Body of pancreas (tissue), 4 donors: ENCODE data around the gene CCDC195.

Experiments
- CTCF ChIP-seq, 7 experiments: fragments of 450-650 bp in 4 of 7; fragments of 200-600 bp in 3 of 7; sonication (generic) in 3 of 7; IDR thresholded peaks; one replicate each; pipeline ENCODE4 v1.5.1; 2016 to 2019; ENCODE audit warnings: antibody characterized with exemption in 7 of 7
- POLR2A ChIP-seq, 3 donors: fragments of 450-650 bp; IDR thresholded peaks; one replicate each; pipeline ENCODE4 v1.6.1; 2016; ENCODE audit warnings: antibody characterized with exemption in 3 of 3, mild to moderate bottlenecking in 2 of 3

- no peak for TF ChIP-seq CTCF (IDR thresholded peaks at IDR 0.05)
- TF ChIP-seq POLR2A (IDR thresholded peaks at IDR 0.05) = no peak
These were observed 21.7 kb downstream of the CCDC195 start for GRCh38 chr2:224694502-224694901.
